Measurements from ENCODE around the gene METTL21C. TPM values are rescaled to one million over a fixed set of nuclear protein-coding genes. Genes with fewer than 3 reads are reported as not detected.

METTL21C gene
- total and polyA plus RNA-seq, 4 experiments from 2014 or later: not detected

- ChIA-PET POLR2A (ENCODE audit: partially characterized antibody) (interaction anchor here (0.8 to 1.2 kb wide), 2 partner anchors 54 to 57 kb away, joined by 3 to 4 read pairs; partner anchors contain the start of gene TPP2), CTCF (ENCODE audit: partially characterized antibody) (interaction anchor here (1.3 to 1.8 kb wide), 2 partner anchors 12 to 59 kb away, joined by 4 to 5 read pairs; no protein-coding TSS in a partner anchor)
- Histone ChIP-seq H3K36me3 (ENCODE audit: insufficient read depth, low read length) (peaks cover 42% of the 10 kb centered on the region), H3K4me3 (ENCODE audit: low read length in 2 of 2) (no peak overlapping the region), H3K27me3 (ENCODE audit: insufficient read depth, low read length) (no peaks in the 10 kb centered on the region), H3K9me3 (ENCODE audit: control insufficient read depth in 1 of 2, low read length in 2 of 2) (no peaks in the 10 kb centered on the region), H3K27ac (ENCODE audit: low read depth, low read length) (no peak overlapping the region), H3K4me1 (ENCODE audit: insufficient read depth, low read length) (no peaks in the 10 kb centered on the region)
- Mint-ChIP-seq H3K9me3 (no peaks in the 10 kb centered on the region), H3K4me3 (no peak overlapping the region), H3K36me3 (peaks cover 36 to 45% of the 10 kb centered on the region in 2 donors), H3K27ac (peak overlapping the region in 3 of 7 donors; percentile 17 to 31 (median 29)), H3K27me3 (no peaks in the 10 kb centered on the region), H3K4me1 (peaks cover 0 to 2% (median under 1%) of the 10 kb centered on the region in 4 donors)
- no peak for DNase-seq
- intact Hi-C loops (cut with micrococcal nuclease): no loop called here
Measured at GRCh38 chr13:102651392-102651791, 43.5 kb downstream of the METTL21C start.

GRCh38 chr13:102650444-102650843, 44.4 kb downstream of the METTL21C start:
- H3K27me3 ChIP-seq (ENCODE audit: insufficient read depth, low read length): no peaks in the 10 kb centered on the region
- H3K4me1 ChIP-seq (ENCODE audit: insufficient read depth, low read length): no peaks in the 10 kb centered on the region
- H3K36me3 ChIP-seq (ENCODE audit: insufficient read depth, low read length): peaks cover 43% of the 10 kb centered on the region
- peak overlapping the region in 1 of 7 donors; percentile 42 for H3K27ac Mint-ChIP-seq
- H3K27me3 Mint-ChIP-seq: no peaks in the 10 kb centered on the region
- no peaks in the 10 kb centered on the region for H3K9me3 ChIP-seq (ENCODE audit: control insufficient read depth in 1 of 2, low read length in 2 of 2)
- intact Hi-C loops (cut with micrococcal nuclease): no loop called here
- H3K4me3 Mint-ChIP-seq: no peak overlapping the region
- ChIA-PET CTCF (ENCODE audit: partially characterized antibody) (interaction anchor here (2.3 kb wide), 1 partner anchor 59 kb away, joined by 10 read pairs; no protein-coding TSS in a partner anchor), POLR2A (ENCODE audit: partially characterized antibody) (interaction anchor here (0.7 to 1.4 kb wide), 3 partner anchors 24 to 195 kb away, joined by 3 to 4 read pairs (median 3); partner anchors contain the start of gene ERCC5)
- no peak for DNase-seq
- H3K27ac ChIP-seq (ENCODE audit: low read depth, low read length): no peak overlapping the region
- H3K9me3 Mint-ChIP-seq: no peaks in the 10 kb centered on the region
- peaks cover 36 to 55% of the 10 kb centered on the region in 2 donors for H3K36me3 Mint-ChIP-seq
- peaks cover 0 to 2% (median under 1%) of the 10 kb centered on the region in 4 donors for H3K4me1 Mint-ChIP-seq
- no peak overlapping the region for H3K4me3 ChIP-seq (ENCODE audit: low read length in 2 of 2)

GRCh38 chr13:102648046-102648445, 46.8 kb downstream of the METTL21C start:
- Histone ChIP-seq H3K27ac (ENCODE audit: low read depth, low read length) (no peak overlapping the region), H3K4me1 (ENCODE audit: insufficient read depth, low read length) (no peaks in the 10 kb centered on the region), H3K9me3 (ENCODE audit: control insufficient read depth in 1 of 2, low read length in 2 of 2) (no peaks in the 10 kb centered on the region), H3K27me3 (ENCODE audit: insufficient read depth, low read length) (no peaks in the 10 kb centered on the region), H3K36me3 (ENCODE audit: insufficient read depth, low read length) (peaks cover 53% of the 10 kb centered on the region), H3K4me3 (ENCODE audit: low read length in 2 of 2) (no peak overlapping the region)
- POLR2A ChIA-PET (ENCODE audit: partially characterized antibody): no interaction called here
- intact Hi-C loops (cut with micrococcal nuclease): no loop called here
- CTCF ChIA-PET (ENCODE audit: partially characterized antibody): interaction anchor here (0.9 to 1.4 kb wide), 2 partner anchors 12 to 54 kb away, joined by 3 read pairs; no protein-coding TSS in a partner anchor
- H3K4me1 Mint-ChIP-seq: peaks cover 0 to 2% (median under 1%) of the 10 kb centered on the region in 4 donors
- no peak overlapping the region for H3K4me3 Mint-ChIP-seq
- no peaks in the 10 kb centered on the region for H3K9me3 Mint-ChIP-seq
- no peaks in the 10 kb centered on the region for H3K27me3 Mint-ChIP-seq
- no peak for DNase-seq
- peak overlapping the region in 4 of 7 donors; percentile 5 to 39 (median 32) for H3K27ac Mint-ChIP-seq
- H3K36me3 Mint-ChIP-seq: peaks cover 43 to 73% of the 10 kb centered on the region in 2 donors

GRCh38 chr13:102645701-102646100, 49.1 kb downstream of the METTL21C start:
- H3K9me3 ChIP-seq (ENCODE audit: control insufficient read depth in 1 of 2, low read length in 2 of 2): no peaks in the 10 kb centered on the region
- H3K4me3 ChIP-seq (ENCODE audit: low read length in 2 of 2): no peak overlapping the region
- no peaks in the 10 kb centered on the region for H3K27me3 ChIP-seq (ENCODE audit: insufficient read depth, low read length)
- Mint-ChIP-seq H3K27me3 (no peaks in the 10 kb centered on the region), H3K9me3 (no peaks in the 10 kb centered on the region), H3K4me3 (no peak overlapping the region), H3K27ac (peak overlapping the region in 3 of 7 donors; percentile 30 to 57 (median 37)), H3K4me1 (peaks cover 0 to 3% (median 1%) of the 10 kb centered on the region in 4 donors), H3K36me3 (peaks cover 49 to 84% of the 10 kb centered on the region in 2 donors)
- H3K36me3 ChIP-seq (ENCODE audit: insufficient read depth, low read length): peaks cover 60% of the 10 kb centered on the region
- CTCF ChIA-PET (ENCODE audit: partially characterized antibody): interaction anchor here (1.3 to 1.4 kb wide), 2 partner anchors 54 to 66 kb away, joined by 3 to 5 read pairs; no protein-coding TSS in a partner anchor
- DNase-seq: no peak
- POLR2A ChIA-PET (ENCODE audit: partially characterized antibody): no interaction called here
- H3K27ac ChIP-seq (ENCODE audit: low read depth, low read length): no peak overlapping the region
- intact Hi-C loops (cut with micrococcal nuclease): no loop called here
- no peaks in the 10 kb centered on the region for H3K4me1 ChIP-seq (ENCODE audit: insufficient read depth, low read length)

GRCh38 chr13:102643656-102644055, 51.2 kb downstream of the METTL21C start:
- POLR2A ChIA-PET (ENCODE audit: partially characterized antibody): no interaction called here
- no peak overlapping the region for H3K4me3 ChIP-seq (ENCODE audit: low read length in 2 of 2)
- peak overlapping the region in 1 of 7 donors; percentile 31 for H3K27ac Mint-ChIP-seq
- no peaks in the 10 kb centered on the region for H3K9me3 Mint-ChIP-seq
- peaks cover 43 to 85% of the 10 kb centered on the region in 2 donors for H3K36me3 Mint-ChIP-seq
- no peak for DNase-seq
- CTCF ChIA-PET (ENCODE audit: partially characterized antibody): interaction anchor here (4.3 kb wide), 1 partner anchor 52 kb away, joined by 21 read pairs; no protein-coding TSS in a partner anchor
- peaks cover 0 to 3% (median 1%) of the 10 kb centered on the region in 4 donors for H3K4me1 Mint-ChIP-seq
- no peaks in the 10 kb centered on the region for H3K4me1 ChIP-seq (ENCODE audit: insufficient read depth, low read length)
- no peak overlapping the region for H3K27ac ChIP-seq (ENCODE audit: low read depth, low read length)
- no peak overlapping the region for H3K4me3 Mint-ChIP-seq
- no peaks in the 10 kb centered on the region for H3K9me3 ChIP-seq (ENCODE audit: control insufficient read depth in 1 of 2, low read length in 2 of 2)
- H3K27me3 Mint-ChIP-seq: no peaks in the 10 kb centered on the region
- peaks cover 56% of the 10 kb centered on the region for H3K36me3 ChIP-seq (ENCODE audit: insufficient read depth, low read length)
- no peaks in the 10 kb centered on the region for H3K27me3 ChIP-seq (ENCODE audit: insufficient read depth, low read length)
- intact Hi-C loops (cut with micrococcal nuclease): no loop called here

GRCh38 chr13:102642475-102642874, 52.4 kb downstream of the METTL21C start:
- Mint-ChIP-seq H3K4me1 (peaks cover 0 to 2% (median 0%) of the 10 kb centered on the region in 4 donors), H3K4me3 (no peak overlapping the region), H3K36me3 (peaks cover 43 to 88% of the 10 kb centered on the region in 2 donors), H3K27ac (peak overlapping the region in 1 of 7 donors; percentile 29), H3K9me3 (no peaks in the 10 kb centered on the region), H3K27me3 (no peaks in the 10 kb centered on the region)
- no peak overlapping the region for H3K4me3 ChIP-seq (ENCODE audit: low read length in 2 of 2)
- intact Hi-C loops (cut with micrococcal nuclease): no loop called here
- no peaks in the 10 kb centered on the region for H3K4me1 ChIP-seq (ENCODE audit: insufficient read depth, low read length)
- ChIA-PET POLR2A (ENCODE audit: partially characterized antibody) (interaction anchor here (0.9 kb wide), 1 partner anchor 36 kb away, joined by 3 read pairs; no protein-coding TSS in a partner anchor), CTCF (ENCODE audit: partially characterized antibody) (interaction anchor here (0.7 to 4.3 kb wide), 2 partner anchors 51 to 239 kb away, joined by 3 to 21 read pairs; no protein-coding TSS in a partner anchor)
- no peaks in the 10 kb centered on the region for H3K9me3 ChIP-seq (ENCODE audit: control insufficient read depth in 1 of 2, low read length in 2 of 2)
- no peak overlapping the region for H3K27ac ChIP-seq (ENCODE audit: low read depth, low read length)
- no peak for DNase-seq
- H3K36me3 ChIP-seq (ENCODE audit: insufficient read depth, low read length): peaks cover 60% of the 10 kb centered on the region
- H3K27me3 ChIP-seq (ENCODE audit: insufficient read depth, low read length): no peaks in the 10 kb centered on the region

DNA sequence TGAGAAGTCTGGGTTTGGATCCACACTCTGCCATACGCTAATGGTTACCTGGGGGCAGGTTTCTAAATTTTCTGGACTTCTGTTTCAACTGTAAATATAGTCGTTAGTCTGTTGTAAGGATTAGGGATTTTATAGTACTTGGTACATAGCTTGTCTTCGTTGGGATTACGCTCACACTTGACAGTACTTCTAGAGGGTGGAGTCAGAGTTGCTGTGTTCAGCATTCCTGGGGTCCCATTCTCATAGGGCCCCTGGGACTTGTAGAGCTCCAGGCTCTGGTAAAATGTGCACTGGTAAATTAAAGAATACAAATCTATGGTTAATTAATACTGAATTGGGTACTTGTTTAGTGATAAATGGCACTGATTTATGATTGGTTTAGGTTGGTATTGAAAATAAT, 52.8 kb downstream of the METTL21C start:
- no peak overlapping the region for H3K4me3 ChIP-seq (ENCODE audit: low read length in 2 of 2)
- intact Hi-C loops (cut with micrococcal nuclease): no loop called here

More for the DNA sequence above, 52.8 kb downstream of the METTL21C start:
- peaks cover 0 to 2% (median 0%) of the 10 kb centered on the region in 4 donors for H3K4me1 Mint-ChIP-seq
- Histone ChIP-seq H3K27me3 (ENCODE audit: insufficient read depth, low read length) (no peaks in the 10 kb centered on the region), H3K9me3 (ENCODE audit: control insufficient read depth in 1 of 2, low read length in 2 of 2) (no peaks in the 10 kb centered on the region), H3K4me1 (ENCODE audit: insufficient read depth, low read length) (no peaks in the 10 kb centered on the region), H3K36me3 (ENCODE audit: insufficient read depth, low read length) (peaks cover 61% of the 10 kb centered on the region), H3K27ac (ENCODE audit: low read depth, low read length) (no peak overlapping the region)
- no peak for DNase-seq
- ChIA-PET CTCF (ENCODE audit: partially characterized antibody) (interaction anchor here (1.1 to 4.3 kb wide), 2 partner anchors 48 to 50 kb away, joined by 4 to 21 read pairs; no protein-coding TSS in a partner anchor), POLR2A (ENCODE audit: partially characterized antibody) (no interaction called here)
- no peak overlapping the region for H3K4me3 Mint-ChIP-seq
- no peaks in the 10 kb centered on the region for H3K27me3 Mint-ChIP-seq
- H3K27ac Mint-ChIP-seq: peak overlapping the region in 2 of 7 donors; percentile 9 to 19
- no peaks in the 10 kb centered on the region for H3K9me3 Mint-ChIP-seq
- peaks cover 45 to 89% of the 10 kb centered on the region in 2 donors for H3K36me3 Mint-ChIP-seq
